MCF 10A (cell line): ENCODE data around the gene CCL2. TPM values are rescaled to one million over a fixed set of nuclear protein-coding genes. Genes with fewer than 3 reads are reported as not detected.

ENCODE experiments used
- BruUV-seq: library from RNA; stranded (reverse); fragments of 400-500 nt; replicated peaks from 2 replicates; lab custom pipeline; 2021; lab: Mats Ljungman, UMichigan
- CTCF ChIA-PET: fragments of 300-600 bp; sonication (Branson Sonifier 250); formaldehyde crosslinking; extraction: SDS; loops from one replicate; lab custom pipeline; 2021; ENCODE audit warnings: antibody characterized with exemption, inconsistent platforms; lab: Yijun Ruan, JAX
- POLR2A ChIA-PET: fragments of 300-600, 350-650 bp; sonication (Branson Sonifier 250); formaldehyde crosslinking; extraction: SDS; loops from one replicate; lab custom pipeline; 2020; ENCODE audit warnings: antibody characterized with exemption, inconsistent platforms; lab: Yijun Ruan, JAX
- DNase-seq: peaks from one replicate; pipeline ENCODE4 v3.0.0-alpha.2; 2018; ENCODE audit not compliant: unreplicated experiment
- H3K27ac Mint-ChIP-seq: one replicate; pipeline ENCODE4 v1.8.0; 2022; ENCODE audit warnings: mild to moderate bottlenecking, low read depth, mixed read lengths; ENCODE audit not compliant: unreplicated experiment
- H3K27me3 Mint-ChIP-seq: one replicate; pipeline ENCODE4 v1.8.0; 2022; ENCODE audit warnings: mixed read lengths; ENCODE audit not compliant: insufficient read depth, unreplicated experiment
- H3K36me3 Mint-ChIP-seq: one replicate; pipeline ENCODE4 v1.8.0; 2022; ENCODE audit warnings: mild to moderate bottlenecking, moderate library complexity, mixed read lengths; ENCODE audit not compliant: insufficient read depth, unreplicated experiment
- H3K4me1 Mint-ChIP-seq: one replicate; pipeline ENCODE4 v1.8.0; 2022; ENCODE audit warnings: mixed read lengths; ENCODE audit not compliant: insufficient read depth, unreplicated experiment
- H3K4me3 Mint-ChIP-seq: one replicate; pipeline ENCODE4 v1.8.0; 2022; ENCODE audit warnings: mild to moderate bottlenecking, moderate library complexity, mixed read lengths; ENCODE audit not compliant: unreplicated experiment
- H3K9me3 Mint-ChIP-seq: one replicate; pipeline ENCODE4 v1.8.0; 2022; ENCODE audit warnings: mixed read lengths; ENCODE audit not compliant: unreplicated experiment
- intact Hi-C: fragments of 100-400 bp; cut with micrococcal nuclease; formaldehyde crosslinking; loops from 2 replicates; pipeline ENCODE4 v1.14.1; 2022
- total RNA-seq: library from RNA; stranded (reverse); gene quantifications from 2 replicates; pipeline ENCODE4 v1.2.3, GENCODE V29; 2022
- TF ChIP-seq, protein P1 (sequence below): fragments of 200-600 bp; IDR thresholded peaks from one replicate; pipeline ENCODE4 v1.8.0; 2022; ENCODE audit warnings: antibody characterized with exemption, mild to moderate bottlenecking; ENCODE audit not compliant: unreplicated experiment

Gene CCL2
- total RNA-seq, 1 experiment from 2014 or later, result 1.0 TPM

DNA sequence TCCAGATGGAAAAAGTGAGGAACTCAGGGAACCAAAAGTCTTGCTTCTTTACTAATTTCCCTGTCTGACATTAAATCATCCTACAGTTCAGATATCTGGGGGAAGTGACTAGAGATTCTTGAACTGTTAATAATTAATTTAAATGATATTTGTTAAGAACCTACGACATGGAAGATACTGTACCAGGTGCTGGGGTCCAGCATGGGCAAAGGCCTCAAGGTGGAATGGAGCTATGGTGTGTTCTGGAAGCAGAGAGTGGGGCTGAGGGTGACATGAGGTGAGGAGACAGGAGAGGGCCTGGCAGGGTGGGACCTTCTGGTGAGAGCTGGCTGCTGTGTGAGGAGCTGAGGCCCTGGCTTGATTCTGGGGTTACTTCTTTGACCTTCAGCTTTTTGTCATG, 6.0 kb upstream of the CCL2 start:
- ChIA-PET CTCF (interaction anchor here (0.8 to 0.9 kb wide), 2 partner anchors 48 to 113 kb away, joined by 3 read pairs; no protein-coding TSS in a partner anchor), POLR2A (no interaction called here)
- H3K36me3 Mint-ChIP-seq, result no peaks in the 10 kb centered on the region
- no peak for DNase-seq
- no TSS peak for BruUV-seq
- no peak overlapping the region for H3K4me3 Mint-ChIP-seq
- intact Hi-C loops, result no loop called here
- no peaks in the 10 kb centered on the region for H3K9me3 Mint-ChIP-seq
- H3K4me1 Mint-ChIP-seq, result peaks cover 20% of the 10 kb centered on the region
- H3K27me3 Mint-ChIP-seq, result no peaks in the 10 kb centered on the region
- no peak overlapping the region for H3K27ac Mint-ChIP-seq
- TF ChIP-seq, protein P1, sequence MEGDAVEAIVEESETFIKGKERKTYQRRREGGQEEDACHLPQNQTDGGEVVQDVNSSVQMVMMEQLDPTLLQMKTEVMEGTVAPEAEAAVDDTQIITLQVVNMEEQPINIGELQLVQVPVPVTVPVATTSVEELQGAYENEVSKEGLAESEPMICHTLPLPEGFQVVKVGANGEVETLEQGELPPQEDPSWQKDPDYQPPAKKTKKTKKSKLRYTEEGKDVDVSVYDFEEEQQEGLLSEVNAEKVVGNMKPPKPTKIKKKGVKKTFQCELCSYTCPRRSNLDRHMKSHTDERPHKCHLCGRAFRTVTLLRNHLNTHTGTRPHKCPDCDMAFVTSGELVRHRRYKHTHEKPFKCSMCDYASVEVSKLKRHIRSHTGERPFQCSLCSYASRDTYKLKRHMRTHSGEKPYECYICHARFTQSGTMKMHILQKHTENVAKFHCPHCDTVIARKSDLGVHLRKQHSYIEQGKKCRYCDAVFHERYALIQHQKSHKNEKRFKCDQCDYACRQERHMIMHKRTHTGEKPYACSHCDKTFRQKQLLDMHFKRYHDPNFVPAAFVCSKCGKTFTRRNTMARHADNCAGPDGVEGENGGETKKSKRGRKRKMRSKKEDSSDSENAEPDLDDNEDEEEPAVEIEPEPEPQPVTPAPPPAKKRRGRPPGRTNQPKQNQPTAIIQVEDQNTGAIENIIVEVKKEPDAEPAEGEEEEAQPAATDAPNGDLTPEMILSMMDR, result no peak

DNA sequence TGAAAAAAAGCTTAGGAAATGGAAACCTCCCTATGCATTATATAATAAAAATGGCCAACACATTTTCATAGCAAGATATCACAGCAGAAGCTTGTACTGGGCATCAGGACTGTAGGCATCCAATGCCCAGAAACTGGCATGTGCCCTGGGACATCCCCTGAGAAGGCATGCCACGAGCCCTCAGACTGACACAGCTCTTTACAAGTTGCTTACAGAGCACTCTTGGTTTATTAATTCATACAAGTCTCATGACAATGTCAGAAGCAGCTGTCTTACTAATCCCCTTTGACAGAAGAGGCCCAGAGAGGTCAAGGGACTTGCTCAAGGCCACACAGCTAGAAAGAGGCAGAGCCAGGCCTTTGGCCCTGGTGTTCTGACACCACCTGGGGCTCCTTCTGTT, 5.6 kb upstream of the CCL2 start:
- ChIA-PET CTCF (interaction anchor here (0.8 to 1.2 kb wide), 3 partner anchors 22 to 113 kb away, joined by 3 to 4 read pairs (median 3); no protein-coding TSS in a partner anchor), POLR2A (no interaction called here)
- Mint-ChIP-seq H3K4me3 (no peak overlapping the region), H3K27me3 (no peaks in the 10 kb centered on the region), H3K9me3 (no peaks in the 10 kb centered on the region), H3K27ac (no peak overlapping the region), H3K4me1 (peaks cover 24% of the 10 kb centered on the region), H3K36me3 (no peaks in the 10 kb centered on the region)
- intact Hi-C loops, result no loop called here
- DNase-seq, result no peak
- TF ChIP-seq, protein P1, result no peak
- BruUV-seq, result no TSS peak

DNA sequence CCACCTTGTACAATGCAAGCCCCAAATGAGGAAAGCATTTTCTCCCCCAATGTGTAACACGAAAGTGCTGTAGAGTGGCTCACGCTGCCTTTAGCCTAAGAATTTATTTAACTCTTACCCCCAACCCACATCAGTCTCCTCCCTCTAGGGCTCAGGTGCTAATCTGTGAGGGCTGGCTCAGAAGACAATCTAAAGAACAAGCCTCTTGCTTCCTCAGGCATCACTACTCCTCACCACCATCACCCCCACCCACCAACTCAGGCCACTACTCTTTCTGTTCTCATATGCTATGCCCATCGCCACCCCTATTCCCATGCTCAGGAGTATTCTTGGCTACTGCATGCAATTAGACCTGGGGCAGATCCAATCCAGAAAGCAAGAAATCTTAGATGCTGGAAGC, 3.9 kb upstream of the CCL2 start:
- intact Hi-C loops, result no loop called here
- Mint-ChIP-seq H3K4me1 (peaks cover 34% of the 10 kb centered on the region), H3K4me3 (no peak overlapping the region), H3K27me3 (no peaks in the 10 kb centered on the region), H3K9me3 (no peaks in the 10 kb centered on the region), H3K36me3 (no peaks in the 10 kb centered on the region), H3K27ac (no peak overlapping the region)
- ChIA-PET CTCF (interaction anchor here (1.1 to 2.0 kb wide), 2 partner anchors 19 to 110 kb away, joined by 3 to 8 read pairs; partner anchors contain the start of gene CCL7), POLR2A (no interaction called here)
- no peak for DNase-seq
- BruUV-seq, result no TSS peak
- TF ChIP-seq, protein P1, result no peak

DNA sequence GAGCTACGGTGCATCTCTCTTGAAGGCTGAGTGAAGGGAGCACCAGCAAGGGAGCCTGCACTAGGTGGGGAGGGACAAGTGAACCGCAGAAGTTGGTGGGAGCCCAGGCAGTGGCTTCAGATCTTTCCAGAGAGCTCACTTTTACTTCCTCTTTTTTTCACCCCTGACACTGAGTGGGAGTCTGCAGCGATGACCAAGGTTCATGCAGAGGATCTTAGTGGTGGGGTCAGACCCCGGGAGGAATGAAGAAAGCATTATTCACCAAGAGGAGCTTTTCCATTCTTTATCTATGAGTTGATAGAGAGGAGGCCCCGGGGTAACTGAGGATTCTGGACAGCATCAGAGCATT, 3.0 kb upstream of the CCL2 start:
- POLR2A ChIA-PET, result interaction anchor here (0.8 kb wide), 1 partner anchor 16 kb away, joined by 3 read pairs; no protein-coding TSS in a partner anchor

More for the DNA sequence above, 3.0 kb upstream of the CCL2 start:
- no peak overlapping the region for H3K27ac Mint-ChIP-seq
- no peaks in the 10 kb centered on the region for H3K27me3 Mint-ChIP-seq
- TF ChIP-seq, protein P1, result no peak
- no peaks in the 10 kb centered on the region for H3K36me3 Mint-ChIP-seq
- no peaks in the 10 kb centered on the region for H3K9me3 Mint-ChIP-seq
- no peak overlapping the region for H3K4me3 Mint-ChIP-seq
- intact Hi-C loops, result no loop called here
- CTCF ChIA-PET, result interaction anchor here (0.7 to 2.9 kb wide), 4 partner anchors 18 to 1548 kb away, joined by 3 to 10 read pairs (median 6); partner anchors contain the start of gene CCL7
- DNase-seq, result no peak
- peaks cover 34% of the 10 kb centered on the region for H3K4me1 Mint-ChIP-seq
- BruUV-seq, result no TSS peak
